MM.1S (cell line): Measurements from ENCODE around the gene PRCD.

ENCODE experiments used
- DNase-seq: peaks from one replicate; pipeline ENCODE4 v3.0.0-alpha.2; 2015
- H2AFZ ChIP-seq: fragments of 300-600 bp; sonication (generic); 2 replicates; pipeline ENCODE4 v1.6.0; 2016; ENCODE audit warnings: antibody characterized with exemption, low read length
- H3F3A ChIP-seq: fragments of 300-600 bp; sonication (generic); 2 replicates; pipeline ENCODE4 v1.6.1; 2016; ENCODE audit warnings: mild to moderate bottlenecking, antibody characterized with exemption, low read length, moderate library complexity, mixed read lengths; ENCODE audit not compliant: insufficient read depth
- H3K27ac ChIP-seq: fragments of 300-600 bp; sonication (generic); 2 replicates; pipeline ENCODE4 v1.5.1; 2016; ENCODE audit warnings: mild to moderate bottlenecking, low read length
- H3K27me3 ChIP-seq: fragments of 300-600 bp; sonication (generic); replicated peaks from 2 replicates; pipeline ENCODE4 v1.6.0; 2016; ENCODE audit warnings: low read length; ENCODE audit not compliant: insufficient read depth
- H3K36me3 ChIP-seq: fragments of 300-600 bp; sonication (generic); replicated peaks from 2 replicates; pipeline ENCODE4 v1.6.1; 2016; ENCODE audit warnings: mild to moderate bottlenecking, low read length, mixed read lengths; ENCODE audit not compliant: insufficient read depth
- H3K4me1 ChIP-seq: fragments of 300-600 bp; sonication (generic); 2 replicates; pipeline ENCODE4 v1.6.1; 2016; ENCODE audit warnings: low read length, mixed read lengths
- H3K4me2 ChIP-seq: fragments of 300-600 bp; sonication (generic); 2 replicates; pipeline ENCODE4 v1.6.0; 2016; ENCODE audit warnings: low read depth, low read length
- H3K4me3 ChIP-seq: fragments of 300-600 bp; sonication (generic); 2 replicates; pipeline ENCODE4 v1.5.1; 2016; ENCODE audit warnings: low read length, mixed read lengths
- H3K79me2 ChIP-seq: fragments of 300-600 bp; sonication (generic); 2 replicates; pipeline ENCODE4 v1.6.1; 2016; ENCODE audit warnings: mixed run types, low read length, mixed read lengths
- H3K9ac ChIP-seq: fragments of 300-600 bp; sonication (generic); 2 replicates; pipeline ENCODE4 v1.6.1; 2016; ENCODE audit warnings: low read length, mixed read lengths
- H3K9me2 ChIP-seq: fragments of 300-600 bp; sonication (generic); replicated peaks from 2 replicates; pipeline ENCODE4 v1.6.1; 2016; ENCODE audit warnings: mild to moderate bottlenecking, low read length, mixed read lengths; ENCODE audit not compliant: insufficient read depth
- H3K9me3 ChIP-seq: fragments of 300-600 bp; sonication (generic); replicated peaks from 2 replicates; pipeline ENCODE4 v1.6.1; 2016; ENCODE audit warnings: mild to moderate bottlenecking, low read length, mixed read lengths; ENCODE audit not compliant: insufficient read depth
- H4K20me1 ChIP-seq: fragments of 300-600 bp; sonication (generic); 2 replicates; pipeline ENCODE4 v1.6.1; 2016; ENCODE audit warnings: mild to moderate bottlenecking, low read length, moderate library complexity, mixed read lengths; ENCODE audit not compliant: insufficient read depth
- EZH2 ChIP-seq: fragments of 300-600 bp; sonication (generic); optimal IDR thresholded peaks from 2 replicates; pipeline ENCODE3; 2017; ENCODE audit warnings: low read depth, mild to moderate bottlenecking, antibody characterized with exemption, low read length, mixed read lengths
- EZH2phosphoT487 ChIP-seq: fragments of 300-600 bp; sonication (generic); IDR thresholded peaks from 2 replicates; pipeline ENCODE4 v1.6.1; 2018; ENCODE audit warnings: antibody characterized with exemption, low read length
- TF ChIP-seq, protein P1 (sequence below): fragments of 300-600 bp; sonication (generic); IDR thresholded peaks from 2 replicates; pipeline ENCODE4 v1.5.1; 2016; ENCODE audit warnings: antibody characterized with exemption, low read length, mixed read lengths

Gene PRCD

GRCh38 chr17:76515274-76515949 is 24.4 kb upstream of the PRCD start:
- TF ChIP-seq, protein P1, sequence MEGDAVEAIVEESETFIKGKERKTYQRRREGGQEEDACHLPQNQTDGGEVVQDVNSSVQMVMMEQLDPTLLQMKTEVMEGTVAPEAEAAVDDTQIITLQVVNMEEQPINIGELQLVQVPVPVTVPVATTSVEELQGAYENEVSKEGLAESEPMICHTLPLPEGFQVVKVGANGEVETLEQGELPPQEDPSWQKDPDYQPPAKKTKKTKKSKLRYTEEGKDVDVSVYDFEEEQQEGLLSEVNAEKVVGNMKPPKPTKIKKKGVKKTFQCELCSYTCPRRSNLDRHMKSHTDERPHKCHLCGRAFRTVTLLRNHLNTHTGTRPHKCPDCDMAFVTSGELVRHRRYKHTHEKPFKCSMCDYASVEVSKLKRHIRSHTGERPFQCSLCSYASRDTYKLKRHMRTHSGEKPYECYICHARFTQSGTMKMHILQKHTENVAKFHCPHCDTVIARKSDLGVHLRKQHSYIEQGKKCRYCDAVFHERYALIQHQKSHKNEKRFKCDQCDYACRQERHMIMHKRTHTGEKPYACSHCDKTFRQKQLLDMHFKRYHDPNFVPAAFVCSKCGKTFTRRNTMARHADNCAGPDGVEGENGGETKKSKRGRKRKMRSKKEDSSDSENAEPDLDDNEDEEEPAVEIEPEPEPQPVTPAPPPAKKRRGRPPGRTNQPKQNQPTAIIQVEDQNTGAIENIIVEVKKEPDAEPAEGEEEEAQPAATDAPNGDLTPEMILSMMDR = no peak
- TF ChIP-seq EZH2phosphoT487 = no peak
- no peak for TF ChIP-seq EZH2
- H3K4me2 ChIP-seq = peak overlapping the region; percentile 66
- H3K27me3 ChIP-seq = peaks cover 15% of the 10 kb centered on the region
- no peaks in the 10 kb centered on the region for H3K9me3 ChIP-seq
- H3K4me3 ChIP-seq = peak overlapping the region; percentile 20
- H3K9me2 ChIP-seq = no peaks in the 10 kb centered on the region
- no peaks in the 10 kb centered on the region for H3K36me3 ChIP-seq
- no peaks in the 10 kb centered on the region for H4K20me1 ChIP-seq
- peak overlapping the region; percentile 52 for H2AFZ ChIP-seq
- DNase-seq = peak; percentile 57
- peak overlapping the region; percentile 25; the same call in 1 of the 2 replicates for H3K9ac ChIP-seq
- no peaks in the 10 kb centered on the region; the same call in 1 of the 2 replicates for H3F3A ChIP-seq
- peak overlapping the region; percentile 45; the same call in 1 of the 2 replicates for H3K27ac ChIP-seq
- H3K4me1 ChIP-seq = peaks cover 5% of the 10 kb centered on the region
- no peaks in the 10 kb centered on the region for H3K79me2 ChIP-seq

- H3K4me2 ChIP-seq = no peak overlapping the region
- H3K9me3 ChIP-seq = no peaks in the 10 kb centered on the region
- peaks cover 37% of the 10 kb centered on the region for H3K27me3 ChIP-seq
- no peaks in the 10 kb centered on the region for H4K20me1 ChIP-seq
- peaks cover 5% of the 10 kb centered on the region for H3K4me1 ChIP-seq
- no peak for DNase-seq
- H3K9me2 ChIP-seq = no peaks in the 10 kb centered on the region
- H3K36me3 ChIP-seq = no peaks in the 10 kb centered on the region
- no peaks in the 10 kb centered on the region for H3K79me2 ChIP-seq
- H3K9ac ChIP-seq = no peak overlapping the region
- H3K27ac ChIP-seq = no peak overlapping the region
- H3F3A ChIP-seq = no peaks in the 10 kb centered on the region; the same call in 1 of the 2 replicates
- TF ChIP-seq EZH2 = no peak
- TF ChIP-seq EZH2phosphoT487 = no peak
- TF ChIP-seq, protein P1 = no peak
- H2AFZ ChIP-seq = no peak overlapping the region
- H3K4me3 ChIP-seq = no peak overlapping the region
Measured at GRCh38 chr17:76517638-76518038, 22.2 kb upstream of the PRCD start.

- DNase-seq = no peak
- Histone ChIP-seq H3K9ac (no peak overlapping the region), H3K9me2 (no peaks in the 10 kb centered on the region), H3K4me2 (no peak overlapping the region), H3K4me1 (peaks cover 5% of the 10 kb centered on the region), H3K79me2 (no peaks in the 10 kb centered on the region), H3K9me3 (no peaks in the 10 kb centered on the region), H2AFZ (no peak overlapping the region), H3K27me3 (peaks cover 44% of the 10 kb centered on the region), H3F3A (no peaks in the 10 kb centered on the region; the same call in 1 of the 2 replicates), H4K20me1 (no peaks in the 10 kb centered on the region), H3K4me3 (no peak overlapping the region), H3K36me3 (no peaks in the 10 kb centered on the region), H3K27ac (no peak overlapping the region)
- TF ChIP-seq EZH2 (no peak), EZH2phosphoT487 (no peak)
- TF ChIP-seq, protein P1 = no peak
Measured at GRCh38 chr17:76519048-76519966, 20.5 kb upstream of the PRCD start.
